ENCODE measurements around the gene MACIR.

DNA sequence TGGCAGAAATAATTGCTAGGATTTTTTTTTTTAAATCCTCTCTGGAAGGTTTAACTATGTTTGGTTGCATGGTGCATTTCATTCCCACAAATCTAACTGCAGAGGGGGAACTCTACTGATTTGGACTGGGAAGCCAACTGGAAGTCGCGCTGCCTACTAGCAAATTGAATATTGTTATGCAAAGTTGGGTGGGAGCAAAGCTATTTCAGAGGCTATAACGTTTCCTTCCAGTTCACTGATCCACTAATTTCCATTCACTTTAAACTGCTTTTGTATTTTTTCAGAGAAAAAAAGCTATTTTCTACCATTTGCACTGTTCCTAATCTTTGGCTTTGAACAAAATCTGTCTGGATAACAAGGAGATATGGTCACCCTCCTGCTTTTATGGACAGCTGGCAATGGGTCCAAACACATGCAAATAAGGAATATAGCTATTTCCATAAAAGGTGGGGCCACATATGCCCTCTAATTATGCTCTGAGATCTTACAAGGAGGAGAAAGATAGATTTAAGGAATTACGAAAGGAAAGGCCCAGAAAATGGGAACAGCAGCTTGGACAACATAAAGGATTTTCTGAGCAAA, 40.1 kb downstream of the MACIR start:
- TF ChIP-seq, protein P1, sequence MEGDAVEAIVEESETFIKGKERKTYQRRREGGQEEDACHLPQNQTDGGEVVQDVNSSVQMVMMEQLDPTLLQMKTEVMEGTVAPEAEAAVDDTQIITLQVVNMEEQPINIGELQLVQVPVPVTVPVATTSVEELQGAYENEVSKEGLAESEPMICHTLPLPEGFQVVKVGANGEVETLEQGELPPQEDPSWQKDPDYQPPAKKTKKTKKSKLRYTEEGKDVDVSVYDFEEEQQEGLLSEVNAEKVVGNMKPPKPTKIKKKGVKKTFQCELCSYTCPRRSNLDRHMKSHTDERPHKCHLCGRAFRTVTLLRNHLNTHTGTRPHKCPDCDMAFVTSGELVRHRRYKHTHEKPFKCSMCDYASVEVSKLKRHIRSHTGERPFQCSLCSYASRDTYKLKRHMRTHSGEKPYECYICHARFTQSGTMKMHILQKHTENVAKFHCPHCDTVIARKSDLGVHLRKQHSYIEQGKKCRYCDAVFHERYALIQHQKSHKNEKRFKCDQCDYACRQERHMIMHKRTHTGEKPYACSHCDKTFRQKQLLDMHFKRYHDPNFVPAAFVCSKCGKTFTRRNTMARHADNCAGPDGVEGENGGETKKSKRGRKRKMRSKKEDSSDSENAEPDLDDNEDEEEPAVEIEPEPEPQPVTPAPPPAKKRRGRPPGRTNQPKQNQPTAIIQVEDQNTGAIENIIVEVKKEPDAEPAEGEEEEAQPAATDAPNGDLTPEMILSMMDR (IDR thresholded peaks at IDR 0.05) = no peak
- TF ChIP-seq POLR2A (IDR thresholded peaks at IDR 0.05) = no peak
